ENCODE data around the gene ZCCHC3. TPM values are rescaled to one million over a fixed set of nuclear protein-coding genes. Genes with fewer than 3 reads are reported as not detected.

The ZCCHC3 gene
- total RNA-seq, 1 experiment from 2014 or later = 43.6 TPM

- no peak for TF ChIP-seq ZNF512 (CRISPR knock-in tag; IDR thresholded peaks at IDR 0.05; ENCODE audit: borderline replicate concordance)
- peak; percentile 88 for TF ChIP-seq CREM (CRISPR knock-in tag; IDR thresholded peaks at IDR 0.05)
- peak; percentile 2; the same call in 1 of the 2 replicates for TF ChIP-seq HMGXB4 (CRISPR knock-in tag; IDR thresholded peaks at IDR 0.05)
- no peak for TF ChIP-seq FOXP1 (CRISPR knock-in tag; IDR thresholded peaks at IDR 0.05; ENCODE audit: borderline replicate concordance)
- no peak; the same call in 1 of the 2 replicates for TF ChIP-seq ARID4B (CRISPR knock-in tag; IDR thresholded peaks at IDR 0.05; ENCODE audit: borderline replicate concordance)
- no peak for TF ChIP-seq KAT7 (CRISPR knock-in tag; IDR thresholded peaks at IDR 0.05; ENCODE audit: borderline replicate concordance)
- TF ChIP-seq ZNF121 (CRISPR knock-in tag; IDR thresholded peaks at IDR 0.05) = no peak
- no peak for TF ChIP-seq PRDM15 (CRISPR knock-in tag; IDR thresholded peaks at IDR 0.05)
- TF ChIP-seq TEAD1 (CRISPR knock-in tag; IDR thresholded peaks at IDR 0.05) = no peak
- 0 out of 2 replicates have a peak, but pooled peaks have one; percentile 28 for TF ChIP-seq ZNF219 (CRISPR knock-in tag; IDR thresholded peaks at IDR 0.05; ENCODE audit: borderline replicate concordance)
- TF ChIP-seq CBFB (CRISPR knock-in tag; IDR thresholded peaks at IDR 0.05; ENCODE audit: low read depth) = no peak
- TF ChIP-seq E2F5 (CRISPR knock-in tag; IDR thresholded peaks at IDR 0.05) = no peak; the same call in 1 of the 2 replicates
- peak; percentile 71 for TF ChIP-seq SP1 (CRISPR knock-in tag; conservative IDR thresholded peaks at IDR 0.05)
- TF ChIP-seq TP53 (CRISPR knock-in tag; IDR thresholded peaks at IDR 0.05) = no peak
Observed at GRCh38 chr20:325045-325888, 27.9 kb downstream of the ZCCHC3 start, which contains the start of gene SOX12 (continued).

All from WTC11 (cell line).